HepG2 (cell line): ENCODE data around the gene TMUB1. TPM values are rescaled to one million over a fixed set of nuclear protein-coding genes. Genes with fewer than 3 reads are reported as not detected.

Source experiments
- BRF2 ChIP-seq: sonication (generic); formaldehyde crosslinking; IDR thresholded peaks from 2 replicates; pipeline ENCODE4 v1.8.1; 2022; ENCODE audit warnings: mild to moderate bottlenecking, missing genetic modification reagents
- CCAR2 ChIP-seq: fragments of 200-400 bp; formaldehyde crosslinking; optimal IDR thresholded peaks from 2 replicates; pipeline ENCODE3; 2018; ENCODE audit warnings: low read depth, mild to moderate bottlenecking, low read length, moderate library complexity
- HINFP ChIP-seq: sonication (generic); formaldehyde crosslinking; IDR thresholded peaks from 2 replicates; pipeline ENCODE4 v1.4.0; 2020; ENCODE audit warnings: low read depth, mild to moderate bottlenecking, missing genetic modification reagents
- HNRNPUL1 ChIP-seq: fragments of 200-400 bp; formaldehyde crosslinking; IDR thresholded peaks from 2 replicates; pipeline ENCODE4 v1.6.1; 2017; ENCODE audit warnings: low read depth, mild to moderate bottlenecking, low read length, moderate library complexity
- KDM6A ChIP-seq: IDR thresholded peaks from 2 replicates; pipeline ENCODE4 v1.6.1; 2016; ENCODE audit warnings: low read depth
- KLF12 ChIP-seq: sonication (generic); formaldehyde crosslinking; IDR thresholded peaks from 2 replicates; pipeline ENCODE4 v1.4.0; 2020; ENCODE audit warnings: missing genetic modification reagents, borderline replicate concordance
- NCOR1 ChIP-seq: fragments of 200-600 bp; sonication (generic); IDR thresholded peaks from 2 replicates; pipeline ENCODE4 v1.7.0; 2017; ENCODE audit warnings: antibody characterized with exemption, low read length, borderline replicate concordance
- SIX4 ChIP-seq: sonication (generic); formaldehyde crosslinking; IDR thresholded peaks from 2 replicates; pipeline ENCODE4 v1.4.0; 2020; ENCODE audit warnings: missing genetic modification reagents
- THYN1 ChIP-seq: sonication (generic); formaldehyde crosslinking; IDR thresholded peaks from 2 replicates; pipeline ENCODE4 v1.8.1; 2023; ENCODE audit warnings: low read depth, mild to moderate bottlenecking, moderate library complexity, missing genetic modification reagents, borderline replicate concordance
- ZNF232 ChIP-seq: sonication (generic); formaldehyde crosslinking; IDR thresholded peaks from 2 replicates; pipeline ENCODE4 v1.4.0; 2020; ENCODE audit warnings: missing genetic modification reagents, borderline replicate concordance
- ZNF276 ChIP-seq: sonication (generic); formaldehyde crosslinking; IDR thresholded peaks from 2 replicates; pipeline ENCODE4 v1.4.0; 2020; ENCODE audit warnings: mild to moderate bottlenecking, low read depth, missing genetic modification reagents
- ZNF451 ChIP-seq: sonication (generic); formaldehyde crosslinking; IDR thresholded peaks from 2 replicates; pipeline ENCODE4 v1.5.0; 2020; ENCODE audit warnings: mild to moderate bottlenecking, missing genetic modification reagents
- ZNF737 ChIP-seq: sonication (generic); formaldehyde crosslinking; IDR thresholded peaks from 2 replicates; pipeline ENCODE4 v1.5.0; 2020; ENCODE audit warnings: missing genetic modification reagents, mild to moderate bottlenecking, borderline replicate concordance
- ZZZ3 ChIP-seq: sonication (generic); formaldehyde crosslinking; IDR thresholded peaks from 2 replicates; pipeline ENCODE4 v1.4.0; 2020; ENCODE audit warnings: missing genetic modification reagents, mild to moderate bottlenecking, borderline replicate concordance
- polyA plus RNA-seq, 8 experiments: library from polyadenylated mRNA; depleted of rRNA in 3 of 8; stranded (reverse) in 7 of 8; unstranded in 1 of 8; fragments of >200 nt; fragmentation: Illumina TruSeq in 4 of 8; extraction: Trizol in 4 of 8; gene quantifications; 2 replicates each; pipeline versions ENCODE4 v1.2.1 to v1.2.3, GENCODE V29; 2011 to 2016; ENCODE audit warnings: low read depth in 4 of 8, missing spikeins in 1 of 8, mixed read lengths in 1 of 8; ENCODE audit not compliant: insufficient read depth in 1 of 8
- total RNA-seq, 5 experiments: library from RNA; depleted of rRNA; stranded (reverse); fragments of >200 nt; fragmentation: Illumina TruSeq; extraction: Trizol; gene quantifications; 2 replicates each; pipeline ENCODE4 v1.2.3, GENCODE V29; 2016; ENCODE audit warnings: low read depth in 1 of 5
- TF ChIP-seq, protein P1 (sequence below): IDR thresholded peaks from 2 replicates; pipeline ENCODE4 v1.6.1; 2018; ENCODE audit warnings: missing genetic modification reagents, mild to moderate bottlenecking, missing compliant biosample characterization
- TF ChIP-seq, protein P2 (sequence below): sonication (generic); formaldehyde crosslinking; IDR thresholded peaks from 2 replicates; pipeline ENCODE4 v1.4.0; 2020; ENCODE audit warnings: missing genetic modification reagents
- TF ChIP-seq, protein P3 (sequence below): sonication (generic); formaldehyde crosslinking; IDR thresholded peaks from 2 replicates; pipeline ENCODE4 v1.5.1; 2020; ENCODE audit warnings: mild to moderate bottlenecking, missing genetic modification reagents, borderline replicate concordance
- TF ChIP-seq, protein P4 (sequence below): sonication (generic); formaldehyde crosslinking; conservative IDR thresholded peaks from 2 replicates; pipeline ENCODE4 v1.4.0; 2020; ENCODE audit warnings: missing genetic modification reagents

Gene TMUB1
- total and polyA plus RNA-seq, 2 of the 13 experiments (the other 11 are each of a cell fraction or from before 2014, with no cell fraction given): 44.8 to 51.6 TPM

GRCh38 chr7:151062399-151063211, 20.7 kb downstream of the TMUB1 start (continued):
- TF ChIP-seq, protein P1, sequence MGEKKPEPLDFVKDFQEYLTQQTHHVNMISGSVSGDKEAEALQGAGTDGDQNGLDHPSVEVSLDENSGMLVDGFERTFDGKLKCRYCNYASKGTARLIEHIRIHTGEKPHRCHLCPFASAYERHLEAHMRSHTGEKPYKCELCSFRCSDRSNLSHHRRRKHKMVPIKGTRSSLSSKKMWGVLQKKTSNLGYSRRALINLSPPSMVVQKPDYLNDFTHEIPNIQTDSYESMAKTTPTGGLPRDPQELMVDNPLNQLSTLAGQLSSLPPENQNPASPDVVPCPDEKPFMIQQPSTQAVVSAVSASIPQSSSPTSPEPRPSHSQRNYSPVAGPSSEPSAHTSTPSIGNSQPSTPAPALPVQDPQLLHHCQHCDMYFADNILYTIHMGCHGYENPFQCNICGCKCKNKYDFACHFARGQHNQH (CRISPR knock-in tag): 0 out of 2 replicates have a peak, but pooled peaks have one; percentile 64
- no peak for TF ChIP-seq KLF12 (CRISPR knock-in tag)
- TF ChIP-seq ZNF737 (CRISPR knock-in tag): no peak
- TF ChIP-seq KDM6A: no peak
- no peak for TF ChIP-seq HINFP (CRISPR knock-in tag)
- TF ChIP-seq HNRNPUL1: peak; percentile 76; the same call in 1 of the 2 replicates
- TF ChIP-seq ZNF232 (CRISPR knock-in tag): no peak; the same call in 1 of the 2 replicates
- TF ChIP-seq THYN1 (CRISPR knock-in tag): no peak
- peak; percentile 84 for TF ChIP-seq SIX4 (CRISPR knock-in tag)
- no peak for TF ChIP-seq CCAR2
- TF ChIP-seq, protein P2, sequence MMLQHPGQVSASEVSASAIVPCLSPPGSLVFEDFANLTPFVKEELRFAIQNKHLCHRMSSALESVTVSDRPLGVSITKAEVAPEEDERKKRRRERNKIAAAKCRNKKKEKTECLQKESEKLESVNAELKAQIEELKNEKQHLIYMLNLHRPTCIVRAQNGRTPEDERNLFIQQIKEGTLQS: no peak
- no peak for TF ChIP-seq ZZZ3 (CRISPR knock-in tag)
- peak; percentile 74 for TF ChIP-seq ZNF451
- peak; percentile 64; the same call in 1 of the 2 replicates for TF ChIP-seq NCOR1
- no peak for TF ChIP-seq BRF2 (CRISPR knock-in tag)
- TF ChIP-seq, protein P3, sequence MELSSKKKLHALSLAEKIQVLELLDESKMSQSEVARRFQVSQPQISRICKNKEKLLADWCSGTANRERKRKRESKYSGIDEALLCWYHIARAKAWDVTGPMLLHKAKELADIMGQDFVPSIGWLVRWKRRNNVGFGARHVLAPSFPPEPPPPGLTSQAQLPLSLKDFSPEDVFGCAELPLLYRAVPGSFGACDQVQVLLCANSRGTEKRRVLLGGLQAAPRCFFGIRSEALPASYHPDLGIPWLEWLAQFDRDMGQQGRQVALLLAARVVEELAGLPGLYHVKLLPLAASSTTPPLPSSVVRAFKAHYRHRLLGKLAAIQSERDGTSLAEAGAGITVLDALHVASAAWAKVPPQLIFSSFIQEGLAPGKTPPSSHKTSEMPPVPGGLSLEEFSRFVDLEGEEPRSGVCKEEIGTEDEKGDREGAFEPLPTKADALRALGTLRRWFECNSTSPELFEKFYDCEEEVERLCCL (CRISPR knock-in tag): no peak
- no peak for TF ChIP-seq ZNF276 (CRISPR knock-in tag)
- TF ChIP-seq, protein P4, sequence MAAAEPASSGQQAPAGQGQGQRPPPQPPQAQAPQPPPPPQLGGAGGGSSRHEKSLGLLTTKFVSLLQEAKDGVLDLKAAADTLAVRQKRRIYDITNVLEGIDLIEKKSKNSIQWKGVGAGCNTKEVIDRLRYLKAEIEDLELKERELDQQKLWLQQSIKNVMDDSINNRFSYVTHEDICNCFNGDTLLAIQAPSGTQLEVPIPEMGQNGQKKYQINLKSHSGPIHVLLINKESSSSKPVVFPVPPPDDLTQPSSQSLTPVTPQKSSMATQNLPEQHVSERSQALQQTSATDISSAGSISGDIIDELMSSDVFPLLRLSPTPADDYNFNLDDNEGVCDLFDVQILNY: no peak
